Stimulated activated effector memory CD8-positive, alpha-beta T cell treated with anti-CD3 and anti-CD28 coated beads, Interleukin-12 subunit alpha, Interleukin-12 subunit beta, amount 100 ng/mL, for 72 hours (primary cell): Measurements from ENCODE around the gene FN1.

Source experiments
- ATAC-seq: fragments of 150-1000 bp; cut with Tn5 transposase; 2 replicates; pipeline ENCODE4 v1.10.0; 2021
- DNase-seq, 2 donors: peaks; one replicate each; pipeline ENCODE4 v3.0.0; 2021 to 2022; ENCODE audit warnings: low spot score in 2 of 2
- H3K27ac Mint-ChIP-seq: one replicate; pipeline ENCODE4 v1.8.0; 2022; ENCODE audit warnings: mild to moderate bottlenecking, mixed read lengths
- H3K36me3 Mint-ChIP-seq: one replicate; pipeline ENCODE4 v1.8.0; 2022; ENCODE audit warnings: mild to moderate bottlenecking, mixed read lengths
- H3K4me1 Mint-ChIP-seq: one replicate; pipeline ENCODE4 v1.8.0; 2022; ENCODE audit warnings: mixed read lengths
- H3K4me3 Mint-ChIP-seq: one replicate; pipeline ENCODE4 v1.8.0; 2022; ENCODE audit warnings: mild to moderate bottlenecking, mixed read lengths
- H3K9me3 Mint-ChIP-seq: one replicate; pipeline ENCODE4 v1.8.0; 2022; ENCODE audit warnings: mixed read lengths

The FN1 gene

GRCh38 chr2:215407590-215408264 is 28.1 kb downstream of the FN1 start:
- Mint-ChIP-seq H3K36me3 (no peaks in the 10 kb centered on the region), H3K4me3 (no peak overlapping the region), H3K9me3 (no peaks in the 10 kb centered on the region), H3K27ac (no peak overlapping the region), H3K4me1 (peaks cover 14% of the 10 kb centered on the region)
- DNase-seq, result no peak
- ATAC-seq, result no peak

- H3K4me3 Mint-ChIP-seq, result no peak overlapping the region
- H3K9me3 Mint-ChIP-seq, result no peaks in the 10 kb centered on the region
- ATAC-seq (no peak), DNase-seq (no peak)
- peaks cover 14% of the 10 kb centered on the region for H3K4me1 Mint-ChIP-seq
- H3K36me3 Mint-ChIP-seq, result no peaks in the 10 kb centered on the region
- no peak overlapping the region for H3K27ac Mint-ChIP-seq
Observed at GRCh38 chr2:215407061-215407460, 28.8 kb downstream of the FN1 start.

- ATAC-seq (no peak), DNase-seq (no peak)
- no peaks in the 10 kb centered on the region for H3K9me3 Mint-ChIP-seq
- peaks cover 13% of the 10 kb centered on the region for H3K4me1 Mint-ChIP-seq
- no peak overlapping the region for H3K4me3 Mint-ChIP-seq
- H3K27ac Mint-ChIP-seq, result no peak overlapping the region
- no peaks in the 10 kb centered on the region for H3K36me3 Mint-ChIP-seq
Observed at GRCh38 chr2:215405722-215406581, 29.9 kb downstream of the FN1 start.

- no peaks in the 10 kb centered on the region for H3K36me3 Mint-ChIP-seq
- ATAC-seq (no peak), DNase-seq (no peak)
- H3K27ac Mint-ChIP-seq, result no peak overlapping the region
- no peak overlapping the region for H3K4me3 Mint-ChIP-seq
- H3K9me3 Mint-ChIP-seq, result no peaks in the 10 kb centered on the region
- H3K4me1 Mint-ChIP-seq, result peaks cover 6% of the 10 kb centered on the region
Observed at GRCh38 chr2:215404348-215405012, 31.4 kb downstream of the FN1 start.

- Mint-ChIP-seq H3K4me1 (no peaks in the 10 kb centered on the region), H3K9me3 (no peaks in the 10 kb centered on the region), H3K36me3 (no peaks in the 10 kb centered on the region), H3K27ac (no peak overlapping the region), H3K4me3 (no peak overlapping the region)
- ATAC-seq (no peak), DNase-seq (no peak)
Observed at GRCh38 chr2:215403441-215404347, 32.2 kb downstream of the FN1 start.

- DNase-seq (no peak), ATAC-seq (no peak)
- Mint-ChIP-seq H3K36me3 (no peaks in the 10 kb centered on the region), H3K4me1 (no peaks in the 10 kb centered on the region), H3K27ac (no peak overlapping the region), H3K9me3 (no peaks in the 10 kb centered on the region), H3K4me3 (no peak overlapping the region)
Observed at GRCh38 chr2:215401896-215402379, 33.9 kb downstream of the FN1 start.

GRCh38 chr2:215399067-215399716 is 36.7 kb downstream of the FN1 start:
- Mint-ChIP-seq H3K9me3 (no peaks in the 10 kb centered on the region), H3K27ac (no peak overlapping the region), H3K4me3 (no peak overlapping the region), H3K4me1 (no peaks in the 10 kb centered on the region), H3K36me3 (no peaks in the 10 kb centered on the region)
- ATAC-seq (no peak), DNase-seq (no peak)

GRCh38 chr2:215397632-215398341 is 38.1 kb downstream of the FN1 start:
- H3K9me3 Mint-ChIP-seq, result no peaks in the 10 kb centered on the region
- no peak overlapping the region for H3K27ac Mint-ChIP-seq
- no peaks in the 10 kb centered on the region for H3K4me1 Mint-ChIP-seq
- H3K4me3 Mint-ChIP-seq, result no peak overlapping the region
- DNase-seq (no peak), ATAC-seq (no peak)
- no peaks in the 10 kb centered on the region for H3K36me3 Mint-ChIP-seq

GRCh38 chr2:215396595-215397313 is 39.1 kb downstream of the FN1 start:
- no peaks in the 10 kb centered on the region for H3K36me3 Mint-ChIP-seq
- no peaks in the 10 kb centered on the region for H3K4me1 Mint-ChIP-seq
- DNase-seq (no peak), ATAC-seq (no peak)
- H3K4me3 Mint-ChIP-seq, result no peak overlapping the region
- no peak overlapping the region for H3K27ac Mint-ChIP-seq
- H3K9me3 Mint-ChIP-seq, result no peaks in the 10 kb centered on the region

- no peaks in the 10 kb centered on the region for H3K36me3 Mint-ChIP-seq
- H3K9me3 Mint-ChIP-seq, result no peaks in the 10 kb centered on the region
- no peak overlapping the region for H3K27ac Mint-ChIP-seq
- no peaks in the 10 kb centered on the region for H3K4me1 Mint-ChIP-seq
- no peak overlapping the region for H3K4me3 Mint-ChIP-seq
- ATAC-seq, result no peak
- DNase-seq, result no peak
Observed at GRCh38 chr2:215395687-215396460, 40.0 kb downstream of the FN1 start.

- H3K4me3 Mint-ChIP-seq, result no peak overlapping the region
- H3K27ac Mint-ChIP-seq, result no peak overlapping the region
- H3K4me1 Mint-ChIP-seq, result no peaks in the 10 kb centered on the region
- H3K9me3 Mint-ChIP-seq, result no peaks in the 10 kb centered on the region
- no peak for ATAC-seq
- H3K36me3 Mint-ChIP-seq, result no peaks in the 10 kb centered on the region
- no peak for DNase-seq
Observed at GRCh38 chr2:215394102-215394805, 41.6 kb downstream of the FN1 start.

GRCh38 chr2:215392687-215393270 is 43.1 kb downstream of the FN1 start:
- Mint-ChIP-seq H3K4me1 (no peaks in the 10 kb centered on the region), H3K4me3 (no peak overlapping the region), H3K36me3 (no peaks in the 10 kb centered on the region), H3K9me3 (no peaks in the 10 kb centered on the region), H3K27ac (no peak overlapping the region)
- ATAC-seq (no peak), DNase-seq (no peak)
